ENCODE data around the gene OR52D1. TPM values are rescaled to one million over a fixed set of nuclear protein-coding genes. Genes with fewer than 3 reads are reported as not detected.

OR52D1 gene
- total RNA-seq (2011; cell fraction: chromatin; rRNA removed; ENCODE audit: low replicate concordance) = 1.1 and 3.1 TPM in 2 replicates
- total RNA-seq (2011; cell fraction: nucleolus; rRNA removed) = 1.2 and 1.8 TPM in 2 replicates
- 1.5 and 4.6 TPM in 2 replicates for total RNA-seq (2011; cell fraction: nucleoplasm; rRNA removed)
- total RNA-seq (2014; rRNA removed) = 0.12 and 0.14 TPM in 2 replicates
- total RNA-seq (2014; rRNA removed; fragmentation: Illumina TruSeq; extraction: Trizol) = not detected in 2 replicates
- total RNA-seq (2015; rRNA removed; fragmentation: Illumina TruSeq; extraction: Trizol) = not detected in 2 replicates
- total RNA-seq (2021) = not detected in 2 replicates
- polyA plus RNA-seq (2011; rRNA removed) = not detected in 2 replicates
- polyA plus RNA-seq (2011; cell fraction: cytosol; rRNA removed) = not detected in 2 replicates
- polyA plus RNA-seq (2011; cell fraction: nucleus; rRNA removed) = not detected in 2 replicates
- polyA plus RNA-seq (2012) = 0.87 and 2.4 TPM in 2 replicates
- polyA plus RNA-seq (2014; fragmentation: Illumina TruSeq; extraction: Trizol) = not detected in 2 replicates
- 1 to 10 TPM in 1 of 2 experiments, under 1 TPM in 1; 0.97 to 1.3 TPM for polyA plus RNA-seq (2014; fragmentation: Nextera tagmentation; extraction: Ambion mirVana)
- not detected in 2 replicates for polyA plus RNA-seq (2014; rRNA removed)
- polyA minus RNA-seq (2011; rRNA and poly(A)+ RNA removed) = 0.46 and 0.84 TPM in 2 replicates
- not detected in 2 replicates for polyA minus RNA-seq (2011; cell fraction: cytosol; rRNA and poly(A)+ RNA removed)
- 3.2 and 4.2 TPM in 2 replicates for polyA minus RNA-seq (2011; cell fraction: nucleus; rRNA and poly(A)+ RNA removed)
- not detected for Bru-seq, nascent RNA
- not detected for BruChase-seq, experiment 1, labeled RNA remaining after a 2-hour chase
- not detected for BruChase-seq, experiment 2, labeled RNA remaining after a 6-hour chase
- long read RNA-seq, experiment 1 = 0 reads
- long read RNA-seq, experiment 2 = 0 reads
- long read RNA-seq, experiment 3 = 0 reads

- H3K4me2 ChIP-seq (ENCODE audit: insufficient read depth, low read length) = no peak within 1 kb of the TSS
- H3K36me3 ChIP-seq (ENCODE audit: control insufficient read depth, insufficient read depth, low read length) = peaks cover 96% of the 10 kb centered on the region
- H3K27me3 ChIP-seq (ENCODE audit: control insufficient read depth in 2 of 2, insufficient read depth in 2 of 2, low read length in 2 of 2) = no peaks in the 10 kb centered on the region
- intact Hi-C loops (cut with micrococcal nuclease) (no loop called here), in situ Hi-C loops (cut with MboI) (no loop called here)
- peaks cover 48% of the 10 kb centered on the region for H4K20me1 ChIP-seq (replicated peaks; ENCODE audit: control insufficient read depth, insufficient read depth, low read length)
- TF ChIP-seq, protein P1, sequence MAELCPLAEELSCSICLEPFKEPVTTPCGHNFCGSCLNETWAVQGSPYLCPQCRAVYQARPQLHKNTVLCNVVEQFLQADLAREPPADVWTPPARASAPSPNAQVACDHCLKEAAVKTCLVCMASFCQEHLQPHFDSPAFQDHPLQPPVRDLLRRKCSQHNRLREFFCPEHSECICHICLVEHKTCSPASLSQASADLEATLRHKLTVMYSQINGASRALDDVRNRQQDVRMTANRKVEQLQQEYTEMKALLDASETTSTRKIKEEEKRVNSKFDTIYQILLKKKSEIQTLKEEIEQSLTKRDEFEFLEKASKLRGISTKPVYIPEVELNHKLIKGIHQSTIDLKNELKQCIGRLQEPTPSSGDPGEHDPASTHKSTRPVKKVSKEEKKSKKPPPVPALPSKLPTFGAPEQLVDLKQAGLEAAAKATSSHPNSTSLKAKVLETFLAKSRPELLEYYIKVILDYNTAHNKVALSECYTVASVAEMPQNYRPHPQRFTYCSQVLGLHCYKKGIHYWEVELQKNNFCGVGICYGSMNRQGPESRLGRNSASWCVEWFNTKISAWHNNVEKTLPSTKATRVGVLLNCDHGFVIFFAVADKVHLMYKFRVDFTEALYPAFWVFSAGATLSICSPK (IDR thresholded peaks at IDR 0.05; ENCODE audit: borderline replicate concordance) = no peak
- no peak for TF ChIP-seq ZNF695 (CRISPR knock-in tag; IDR thresholded peaks at IDR 0.05)
- TF ChIP-seq NCOA1 (IDR thresholded peaks at IDR 0.05; ENCODE audit: low read depth) = no peak
- TF ChIP-seq, protein P2, sequence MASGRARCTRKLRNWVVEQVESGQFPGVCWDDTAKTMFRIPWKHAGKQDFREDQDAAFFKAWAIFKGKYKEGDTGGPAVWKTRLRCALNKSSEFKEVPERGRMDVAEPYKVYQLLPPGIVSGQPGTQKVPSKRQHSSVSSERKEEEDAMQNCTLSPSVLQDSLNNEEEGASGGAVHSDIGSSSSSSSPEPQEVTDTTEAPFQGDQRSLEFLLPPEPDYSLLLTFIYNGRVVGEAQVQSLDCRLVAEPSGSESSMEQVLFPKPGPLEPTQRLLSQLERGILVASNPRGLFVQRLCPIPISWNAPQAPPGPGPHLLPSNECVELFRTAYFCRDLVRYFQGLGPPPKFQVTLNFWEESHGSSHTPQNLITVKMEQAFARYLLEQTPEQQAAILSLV (tag; IDR thresholded peaks at IDR 0.05) = no peak
- TF ChIP-seq MEIS2 (IDR thresholded peaks at IDR 0.05; ENCODE audit: partially characterized antibody) = no peak
- TF ChIP-seq ZNF589 (CRISPR knock-in tag; IDR thresholded peaks at IDR 0.05; ENCODE audit: low read depth) = no peak
- no peak for TF ChIP-seq MAX (CRISPR knock-in tag; IDR thresholded peaks at IDR 0.05)
- TF ChIP-seq, protein P3, sequence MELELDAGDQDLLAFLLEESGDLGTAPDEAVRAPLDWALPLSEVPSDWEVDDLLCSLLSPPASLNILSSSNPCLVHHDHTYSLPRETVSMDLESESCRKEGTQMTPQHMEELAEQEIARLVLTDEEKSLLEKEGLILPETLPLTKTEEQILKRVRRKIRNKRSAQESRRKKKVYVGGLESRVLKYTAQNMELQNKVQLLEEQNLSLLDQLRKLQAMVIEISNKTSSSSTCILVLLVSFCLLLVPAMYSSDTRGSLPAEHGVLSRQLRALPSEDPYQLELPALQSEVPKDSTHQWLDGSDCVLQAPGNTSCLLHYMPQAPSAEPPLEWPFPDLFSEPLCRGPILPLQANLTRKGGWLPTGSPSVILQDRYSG (tag; conservative IDR thresholded peaks at IDR 0.05; ENCODE audit: low read depth) = no peak
- no peak for TF ChIP-seq SPI1 (IDR thresholded peaks at IDR 0.05; ENCODE audit: borderline replicate concordance, low read depth, low read length)
- no peak for TF ChIP-seq ELF2 (CRISPR knock-in tag; IDR thresholded peaks at IDR 0.05)
- no peak for TF ChIP-seq RBBP5 (IDR thresholded peaks at IDR 0.05; ENCODE audit: borderline replicate concordance, insufficient read depth, low read length, poor library complexity, severe bottlenecking)
- no peak for TF ChIP-seq ZNF347 (CRISPR knock-in tag; IDR thresholded peaks at IDR 0.05; ENCODE audit: low read depth)
- no peak for TF ChIP-seq ZNF140 (CRISPR knock-in tag; IDR thresholded peaks at IDR 0.05)
- no peak for TF ChIP-seq TAF7 (tag; IDR thresholded peaks at IDR 0.05)
- TF ChIP-seq ZNF830 (CRISPR knock-in tag; IDR thresholded peaks at IDR 0.05) = no peak
- no peak within 1 kb of the TSS; a peak in 1 of 4 replicates for H3K9ac ChIP-seq (ENCODE audit: insufficient read depth in 1 of 2, low read depth in 2 of 2, low read length in 2 of 2)
- H2AFZ ChIP-seq (ENCODE audit: low read depth, low read length) = no peak within 1 kb of the TSS
- no peaks in the 10 kb centered on the region for H3K9me1 ChIP-seq (ENCODE audit: control insufficient read depth, insufficient read depth, low read length)
- no TSS peak for BruUV-seq (replicated peaks)
- ChIA-PET POLR2A (interaction anchor here (0.6 to 0.7 kb wide), 2 partner anchors 9 to 17 kb away, joined by 3 to 4 read pairs; no protein-coding TSS in a partner anchor), CTCF (ENCODE audit: low intra/inter-chr PET ratio) (no interaction called here)
- no peak within 1 kb of the TSS for H3K27ac ChIP-seq (ENCODE audit: extremely low read depth, low read depth, low read length)
- H3K4me3 ChIP-seq = no peak within 1 kb of the TSS
- peaks cover 4 to 5% of the 10 kb centered on the region in 2 experiments; a peak in 1 of 5 replicates for H3K4me1 ChIP-seq (replicated peaks in 1 of 2; ENCODE audit: control insufficient read depth in 2 of 2, insufficient read depth in 2 of 2, low read length in 2 of 2)
- H3K9me3 ChIP-seq (replicated peaks; ENCODE audit: control insufficient read depth, insufficient read depth, low read depth, low read length) = peaks cover 4% of the 10 kb centered on the region
- ATAC-seq (no peak), DNase-seq (ENCODE audit: extremely low read depth in 1 of 4, low spot score in 3 of 4) (no peak), FAIRE-seq (no peak)
- H3K79me2 ChIP-seq (ENCODE audit: control insufficient read depth, insufficient read depth, low read length) = peaks cover 100% of the 10 kb centered on the region
Measured at GRCh38 chr11:5488385-5488784, at the start of gene OR52D1. TSS of gene OR52D1 (plus strand) at chr11:5488685. CDS start at chr11:5488707, 22 bp downstream.

All from K562 (cell line).